Activated T-helper 1 cell treated with Interleukin-2 at 50 U/mL for 16 hours (primary cell): ENCODE results near the gene ANK2.
"Not testable (repeated sequence)": the region's sequence is repeated elsewhere in the genome, so short reads cannot be mapped to it uniquely, and the experiment has no call there.

Experiments used
- DNase-seq: peaks from one replicate; pipeline ENCODE4 v3.0.0-alpha.2; 2020; ENCODE audit warnings: low read depth

The ANK2 gene

DNA sequence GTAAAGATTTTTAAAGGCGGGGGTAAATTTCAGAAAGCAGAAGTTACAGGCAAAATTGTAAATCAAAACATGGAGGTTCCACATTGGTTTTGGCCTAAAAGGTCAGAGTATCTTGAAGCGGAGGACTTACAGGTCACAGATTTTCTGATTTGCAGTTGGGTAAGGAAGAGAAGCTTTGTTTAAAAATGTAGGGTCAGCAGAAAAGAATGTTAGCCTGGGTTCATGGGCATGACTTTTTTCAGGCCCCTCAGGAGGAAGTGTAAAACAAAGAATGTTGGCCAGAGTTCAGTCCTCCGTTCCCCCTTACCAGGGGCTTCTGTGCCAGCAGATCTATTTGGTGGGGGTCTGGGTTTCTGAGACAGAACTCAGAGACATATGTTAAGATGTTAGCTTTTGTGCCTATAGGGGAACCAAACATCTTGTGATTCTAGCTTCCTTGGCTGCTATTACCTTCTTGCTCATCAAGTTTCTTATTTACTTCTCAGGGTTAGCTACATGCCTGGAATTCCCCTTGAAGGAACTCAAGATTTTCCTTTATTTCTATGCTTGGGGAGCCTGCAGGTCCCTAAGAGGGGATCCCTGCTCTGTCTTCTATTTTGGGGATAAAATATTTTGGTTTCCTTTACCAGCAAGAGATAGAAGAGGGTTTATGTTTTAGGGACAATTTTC lies 160.3 kb downstream of the ANK2 start:
- no peak for DNase-seq

DNA sequence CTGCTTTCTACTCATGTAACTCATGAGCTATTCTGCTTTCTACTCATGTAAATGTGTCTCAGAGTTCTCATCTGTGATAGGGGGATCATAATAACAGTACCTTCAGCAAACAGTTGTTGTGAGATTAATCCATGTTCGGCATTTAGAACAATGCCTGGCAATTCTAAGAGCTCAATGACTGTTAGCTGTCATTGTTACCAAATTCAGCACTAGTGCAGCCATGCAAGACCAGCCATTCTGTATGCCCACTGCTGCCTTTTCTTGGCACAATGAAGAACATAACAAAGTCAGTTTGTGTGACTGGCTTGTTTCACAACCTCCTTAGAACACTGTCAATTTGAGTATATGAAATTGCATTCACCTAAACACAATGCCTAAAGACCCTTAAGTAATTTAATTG lies 163.2 kb downstream of the ANK2 start:
- no peak for DNase-seq

DNA sequence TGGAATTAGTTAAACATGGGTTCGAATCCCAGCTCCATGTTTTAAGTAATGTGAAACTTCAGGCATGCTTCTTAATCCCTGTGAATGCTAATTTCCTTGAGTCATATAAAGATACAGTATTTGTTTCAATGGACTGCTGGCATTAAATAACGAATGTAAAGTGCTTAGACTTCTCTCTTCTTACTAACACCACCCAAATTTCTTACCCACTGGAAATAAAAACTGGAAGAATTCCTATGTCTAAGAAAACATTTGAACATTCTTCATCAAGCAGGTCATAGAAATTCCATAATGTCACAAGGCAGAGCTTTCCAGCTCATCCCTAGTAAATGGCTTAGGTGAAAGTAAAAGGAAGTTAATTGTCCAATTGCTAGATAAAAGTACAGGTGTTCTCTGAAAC lies 172.5 kb downstream of the ANK2 start:
- DNase-seq, result no peak

DNA sequence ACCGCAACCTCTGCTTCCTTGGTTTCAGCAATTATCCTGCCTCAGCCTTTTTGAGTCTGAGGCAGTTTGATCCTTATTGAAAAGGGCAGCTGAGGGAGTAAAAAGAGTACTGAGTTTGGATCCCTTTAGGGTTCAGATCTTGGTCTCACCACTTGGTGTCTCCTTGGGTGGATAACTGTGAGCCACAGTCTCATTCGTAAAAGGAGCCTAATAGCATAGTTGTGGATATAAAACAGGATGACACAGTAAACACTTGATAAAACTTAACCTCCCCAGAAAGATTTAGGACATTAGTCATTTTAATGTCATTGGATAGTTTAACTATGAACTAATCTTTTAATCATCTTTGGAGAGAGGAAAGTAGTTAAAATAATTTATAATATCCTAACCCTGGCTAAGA lies 173.0 kb downstream of the ANK2 start:
- no peak for DNase-seq

DNA sequence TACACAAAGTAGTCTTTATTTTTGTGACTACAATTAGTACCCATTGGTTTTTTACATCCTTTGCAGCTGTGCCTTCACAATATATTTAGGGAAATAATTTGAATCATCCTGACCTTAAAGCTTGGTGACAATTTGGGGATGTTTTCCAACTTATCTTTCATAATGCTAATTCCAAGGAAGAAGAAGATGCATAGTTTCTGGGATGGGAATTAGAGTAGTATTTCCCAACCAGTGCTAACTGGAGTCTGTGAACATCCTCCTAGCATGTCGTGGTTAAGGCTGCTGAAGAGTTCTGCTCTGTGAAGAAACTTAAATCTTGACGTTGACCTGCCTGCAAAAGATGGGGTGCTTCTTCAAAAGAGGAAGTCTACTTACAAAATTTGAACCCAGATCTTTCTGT lies 173.5 kb downstream of the ANK2 start:
- DNase-seq, result no peak

DNA sequence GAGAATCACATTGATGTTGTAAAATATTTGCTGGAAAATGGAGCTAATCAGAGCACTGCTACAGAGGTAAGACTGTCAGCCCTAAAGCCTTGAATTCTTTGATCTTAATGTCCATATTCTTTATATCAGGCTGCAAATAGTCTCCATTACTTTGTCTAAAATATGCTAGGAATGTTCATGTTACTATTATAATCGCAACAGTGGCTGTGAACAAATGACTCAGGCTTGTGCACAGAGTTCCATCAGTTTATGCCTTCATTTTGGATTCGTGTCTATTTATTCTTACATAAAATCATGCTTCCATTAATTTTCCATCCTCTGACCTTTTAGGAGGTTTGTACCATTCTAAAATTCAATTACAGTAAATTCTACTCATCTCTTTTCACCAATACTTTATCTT lies 182.7 kb downstream of the ANK2 start:
- DNase-seq, result no peak

DNA sequence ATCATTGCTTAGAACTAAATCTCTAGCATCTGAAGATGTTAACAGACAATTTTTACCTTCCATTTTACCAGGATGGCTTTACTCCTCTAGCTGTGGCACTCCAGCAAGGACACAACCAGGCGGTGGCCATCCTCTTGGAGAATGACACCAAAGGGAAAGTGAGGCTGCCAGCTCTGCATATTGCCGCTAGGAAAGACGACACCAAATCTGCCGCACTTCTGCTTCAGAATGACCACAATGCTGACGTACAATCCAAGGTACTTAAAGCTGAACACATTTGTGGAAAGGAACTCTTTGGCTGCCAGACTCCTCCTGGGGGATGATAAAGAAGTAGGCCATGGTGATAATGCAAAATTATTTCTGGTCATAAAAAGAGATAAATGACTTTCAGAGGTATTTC lies 187.5 kb downstream of the ANK2 start:
- DNase-seq, result no peak

DNA sequence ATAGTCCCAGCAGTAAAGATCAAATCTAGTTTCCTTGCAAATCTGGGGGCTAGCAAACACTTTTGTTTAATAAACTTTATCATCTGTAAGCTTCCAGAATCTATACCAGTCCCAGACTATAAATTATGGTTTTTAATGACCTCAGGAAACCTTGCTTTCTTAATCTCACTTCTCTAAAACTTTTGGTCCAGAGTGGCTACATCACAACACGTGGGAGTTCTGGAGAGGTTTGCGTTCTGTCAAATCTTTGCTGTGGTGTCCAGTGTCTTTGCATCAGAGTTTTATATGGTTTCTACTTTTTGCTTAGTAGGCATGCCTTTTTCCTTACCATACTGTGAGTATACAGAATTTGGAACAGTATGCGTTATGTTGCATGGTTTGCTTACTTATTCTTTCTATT lies 193.9 kb downstream of the ANK2 start:
- DNase-seq, result no peak

DNA sequence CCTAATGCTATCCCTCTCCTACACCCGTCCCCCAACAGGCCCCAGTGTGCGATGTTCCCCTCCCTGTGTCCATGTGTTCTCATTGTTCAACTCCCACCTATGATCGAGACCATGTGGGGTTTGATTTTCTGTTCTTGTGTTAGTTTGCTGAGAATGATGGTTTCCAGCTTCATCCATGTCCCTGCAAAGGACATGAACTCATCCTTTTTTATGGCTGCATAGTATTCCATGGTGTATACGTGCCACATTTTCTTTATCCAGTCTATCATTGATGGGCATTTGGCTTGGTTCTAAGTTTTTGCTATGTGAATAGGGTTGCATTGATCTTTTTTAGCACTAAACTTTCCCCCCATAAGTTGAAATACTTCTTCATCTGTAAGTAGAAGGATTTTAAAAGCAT lies 195.3 kb downstream of the ANK2 start:
- DNase-seq, result not testable (repeated sequence)

DNA sequence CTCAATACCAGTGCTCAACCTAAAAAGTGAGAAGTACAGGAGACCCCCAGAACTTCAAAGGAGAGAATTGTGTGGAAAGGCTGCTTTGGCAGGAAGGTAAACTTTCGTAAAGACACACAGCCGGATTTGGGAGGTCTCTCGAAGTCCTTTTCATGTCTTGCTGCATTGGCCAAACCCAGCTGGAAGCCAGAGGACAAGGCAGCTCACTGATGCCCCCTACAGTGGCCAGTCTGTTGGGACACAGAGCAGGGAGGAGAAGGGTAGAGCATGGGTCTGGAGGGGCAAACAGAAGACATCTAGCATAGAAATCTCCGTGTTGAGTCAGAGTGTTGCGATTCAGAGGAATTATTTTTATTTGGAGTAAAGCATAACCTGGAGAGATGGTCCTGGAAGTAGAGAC lies 198.9 kb downstream of the ANK2 start:
- no peak for DNase-seq

DNA sequence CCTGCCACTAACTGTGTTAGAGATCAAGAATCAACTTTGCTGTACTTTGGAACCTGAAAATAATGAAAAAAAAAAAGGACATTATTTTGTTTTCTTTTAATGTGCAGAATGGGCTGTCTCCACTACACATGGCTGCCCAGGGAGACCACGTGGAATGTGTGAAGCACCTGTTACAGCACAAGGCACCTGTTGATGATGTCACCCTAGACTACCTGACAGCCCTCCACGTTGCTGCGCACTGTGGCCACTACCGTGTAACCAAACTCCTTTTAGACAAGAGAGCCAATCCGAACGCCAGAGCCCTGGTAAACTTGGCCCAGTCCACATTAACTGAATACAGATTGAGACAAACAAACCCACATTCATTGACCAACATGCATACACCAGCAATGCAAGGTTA lies 206.2 kb downstream of the ANK2 start:
- DNase-seq, result no peak

DNA sequence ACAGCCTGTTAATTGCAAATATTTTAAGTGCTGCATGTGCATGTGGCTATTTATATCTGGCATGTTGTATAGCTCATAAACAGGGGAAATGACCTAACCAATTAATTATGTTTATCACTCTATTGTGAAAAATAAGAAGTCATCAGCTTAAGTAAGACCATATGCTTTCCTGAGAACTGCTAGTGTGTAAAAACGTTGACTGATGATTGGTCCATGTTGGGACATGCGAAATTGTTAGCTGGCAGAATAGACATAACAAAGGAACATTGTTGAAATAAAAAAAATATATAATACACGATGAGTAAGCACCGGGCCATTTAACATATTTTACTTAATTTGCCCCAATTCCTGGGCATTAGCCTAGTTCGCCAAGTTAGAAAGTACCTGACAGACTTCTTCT lies 207.5 kb downstream of the ANK2 start:
- DNase-seq, result no peak

DNA sequence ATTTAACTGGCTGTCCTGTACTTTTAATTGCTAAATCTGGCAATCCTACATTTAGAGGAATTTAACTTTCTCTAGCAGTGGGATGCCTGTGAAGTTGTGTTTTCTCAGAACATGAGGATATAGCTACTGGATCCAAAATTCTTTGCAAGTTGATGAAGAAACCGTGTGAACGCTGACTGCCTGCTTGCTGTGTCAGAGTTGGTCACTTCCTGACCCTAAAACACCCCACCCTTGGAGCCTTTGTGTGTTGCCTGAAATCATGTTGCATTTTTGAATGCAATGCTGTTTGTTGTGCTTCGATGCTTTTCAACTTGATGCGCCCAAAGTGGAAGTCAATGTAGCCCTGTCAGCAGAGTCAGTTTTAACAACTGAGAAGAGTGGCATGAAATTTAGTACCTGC lies 211.2 kb downstream of the ANK2 start:
- DNase-seq, result no peak

DNA sequence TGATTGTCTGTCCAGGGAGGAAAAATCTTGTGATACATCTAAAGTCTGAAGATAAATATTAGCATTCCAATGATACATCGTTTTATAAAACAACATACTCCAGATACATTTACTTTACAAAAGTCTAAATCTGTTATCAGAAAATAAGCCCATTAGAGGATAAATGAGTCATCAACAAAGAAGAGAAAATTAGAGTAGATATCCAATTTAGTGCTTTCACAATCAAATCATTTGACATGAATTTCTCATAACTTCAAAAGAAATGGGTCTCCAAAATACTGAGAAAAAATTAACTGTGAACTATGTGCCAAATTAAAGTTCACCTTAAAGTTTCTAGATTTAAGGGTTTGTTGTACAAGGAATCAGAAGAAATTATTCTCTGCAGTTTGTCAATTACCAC lies 213.8 kb downstream of the ANK2 start:
- no peak for DNase-seq

DNA sequence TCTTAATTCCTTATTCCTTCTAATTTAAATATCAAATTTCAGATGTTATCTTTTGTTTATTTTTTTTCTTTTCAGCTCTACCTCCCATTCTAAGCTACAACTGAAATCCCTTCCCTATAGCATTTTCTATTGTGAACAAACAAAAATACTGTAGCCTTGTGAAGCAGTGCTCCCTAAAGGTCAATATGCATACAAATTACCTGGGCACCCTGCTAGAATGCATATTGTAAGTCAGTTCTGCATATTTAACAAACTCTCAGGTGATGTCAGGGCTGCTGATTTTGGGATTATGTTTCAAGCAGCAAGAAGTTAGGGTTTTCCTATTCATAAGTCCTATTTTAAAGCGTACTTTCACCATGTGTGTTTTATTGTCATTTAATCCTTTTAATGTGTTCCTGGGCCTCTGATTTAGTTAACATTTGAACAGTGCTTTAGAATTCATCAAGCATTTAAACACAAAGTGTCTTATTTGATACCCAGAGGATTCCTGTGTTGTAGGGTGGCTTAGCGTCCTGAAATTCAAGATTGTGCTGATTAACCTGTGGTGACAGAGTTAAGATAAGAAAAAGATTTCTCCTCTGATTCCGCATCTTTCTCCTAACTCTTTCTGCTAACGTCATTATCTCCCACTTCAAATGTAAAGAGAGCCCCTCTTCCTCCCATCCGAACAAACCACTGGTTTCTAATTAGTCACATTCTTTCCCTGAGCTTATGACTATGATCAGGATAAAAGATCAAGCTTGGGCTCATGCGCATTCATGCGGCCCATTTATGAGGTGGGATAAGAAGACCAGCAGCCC lies 221.3 kb downstream of the ANK2 start:
- no peak for DNase-seq

DNA sequence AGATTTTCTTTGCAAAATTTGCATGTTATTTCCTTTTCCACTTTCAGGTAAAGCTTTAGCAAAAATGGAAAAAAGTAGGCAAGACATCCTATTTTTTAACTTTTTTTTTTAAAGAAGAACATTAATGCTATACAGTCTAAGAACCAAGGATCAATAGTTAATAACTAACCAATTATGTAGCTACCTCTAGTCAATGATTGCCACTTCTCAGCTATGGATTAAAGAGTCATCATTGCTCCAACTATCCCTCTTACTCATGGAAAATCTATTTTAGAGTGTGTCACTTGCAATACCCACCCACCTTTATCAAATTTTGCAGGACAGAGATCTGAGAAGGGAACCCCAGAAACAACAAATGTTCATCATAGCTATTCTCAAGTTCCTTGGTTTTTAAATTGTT lies 223.1 kb downstream of the ANK2 start:
- DNase-seq, result no peak

DNA sequence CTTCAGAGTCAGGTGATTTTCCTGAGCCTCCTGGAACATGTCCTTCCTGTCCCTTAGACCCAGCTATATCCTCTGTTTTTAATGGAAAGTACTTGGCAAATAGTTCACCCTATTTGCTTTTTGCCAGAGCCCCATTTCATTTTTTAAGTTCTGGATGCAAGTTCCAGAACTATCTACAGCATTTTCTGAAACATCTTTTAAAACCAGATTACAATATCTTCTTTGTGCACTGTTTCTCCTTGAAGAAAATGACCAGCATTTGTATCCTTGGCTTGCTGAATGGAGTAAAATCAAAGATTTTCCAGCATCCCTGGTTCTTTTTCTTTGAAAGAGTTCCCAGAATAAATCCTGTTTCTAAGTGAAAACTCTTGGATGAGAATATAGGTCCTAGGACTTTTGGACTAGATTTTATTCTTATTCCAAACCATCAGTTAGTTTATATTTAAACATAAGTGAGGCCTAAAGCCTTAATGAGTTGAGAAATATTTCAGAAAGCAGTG lies 224.3 kb downstream of the ANK2 start:
- no peak for DNase-seq

DNA sequence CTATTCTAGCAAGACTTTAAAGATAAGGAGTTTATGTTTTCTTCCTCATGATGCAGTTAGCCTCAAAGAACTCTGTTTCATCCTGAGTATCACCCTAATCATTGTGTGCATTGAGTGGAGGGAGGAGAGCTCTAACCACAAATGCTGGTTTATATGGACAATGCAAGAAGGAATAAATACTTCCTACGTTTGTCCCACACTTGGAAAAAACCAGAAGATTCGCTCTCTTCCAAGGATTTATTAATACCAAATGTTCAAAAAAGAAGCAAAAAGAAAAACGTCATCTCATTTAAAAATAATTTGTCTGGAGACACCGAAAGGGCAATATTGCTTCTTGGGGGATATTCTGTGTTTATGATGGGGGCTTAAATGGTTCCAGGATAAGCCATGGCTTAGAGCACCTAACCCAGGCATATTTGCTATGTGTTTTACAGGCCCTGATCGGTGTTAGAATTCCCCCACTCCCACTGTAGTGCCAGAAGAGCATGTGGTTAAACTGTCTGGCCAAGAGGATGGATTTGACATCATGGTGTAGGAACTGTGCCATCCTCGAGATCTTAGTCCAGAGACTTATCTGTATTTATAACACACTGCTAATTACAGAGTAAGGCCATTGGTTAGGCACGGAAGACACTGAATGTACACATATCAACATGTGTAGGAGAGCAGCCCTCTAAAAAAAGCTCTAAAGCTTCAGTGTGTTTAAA lies 227.2 kb downstream of the ANK2 start:
- DNase-seq, result no peak

DNA sequence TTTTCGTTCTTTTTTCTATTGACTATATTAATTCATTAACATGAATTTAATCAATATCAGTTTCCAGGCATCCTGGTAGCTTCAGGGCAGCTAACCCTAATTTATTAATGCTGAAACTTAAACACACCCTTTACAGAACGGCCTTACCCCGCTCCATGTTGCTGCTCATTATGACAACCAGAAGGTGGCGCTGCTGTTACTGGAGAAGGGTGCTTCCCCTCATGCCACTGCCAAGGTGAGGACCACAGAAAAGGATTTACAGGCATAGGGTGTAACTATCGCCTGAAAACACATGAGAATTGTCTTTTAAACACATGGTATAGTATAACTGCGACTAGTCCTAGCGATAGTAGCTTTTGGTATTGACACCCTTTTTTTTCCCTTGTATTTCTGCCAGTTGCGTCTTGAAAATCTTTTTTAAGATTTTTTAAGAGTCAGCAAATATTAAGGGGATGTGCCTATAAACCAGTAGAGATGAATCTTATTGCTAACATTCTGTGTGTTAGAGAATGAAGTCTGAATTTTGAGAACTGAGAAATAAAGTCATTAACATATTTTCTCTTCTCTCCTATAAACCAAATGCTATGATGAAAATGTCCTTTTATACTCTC lies 229.0 kb downstream of the ANK2 start:
- peak; percentile 6 for DNase-seq

DNA sequence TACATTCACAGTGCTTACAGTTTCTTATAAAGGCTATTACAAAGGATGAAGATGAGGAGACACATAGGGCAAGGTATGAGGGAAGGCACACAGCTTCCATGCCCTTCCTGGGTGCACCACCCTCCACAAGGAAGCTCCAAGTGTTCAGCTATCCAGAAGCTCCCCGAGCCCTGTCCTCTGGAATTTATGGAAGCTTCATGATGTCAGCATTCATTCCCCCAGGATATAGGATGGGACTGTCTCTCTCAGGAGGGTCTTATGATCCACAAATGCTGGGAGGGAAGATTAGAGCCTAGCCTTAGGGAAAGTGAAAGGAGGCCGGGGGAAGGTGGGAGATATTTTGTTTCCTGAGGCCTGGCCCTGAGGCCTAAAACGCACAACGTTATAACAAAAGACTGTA lies 236.0 kb downstream of the ANK2 start:
- DNase-seq, result no peak

DNA sequence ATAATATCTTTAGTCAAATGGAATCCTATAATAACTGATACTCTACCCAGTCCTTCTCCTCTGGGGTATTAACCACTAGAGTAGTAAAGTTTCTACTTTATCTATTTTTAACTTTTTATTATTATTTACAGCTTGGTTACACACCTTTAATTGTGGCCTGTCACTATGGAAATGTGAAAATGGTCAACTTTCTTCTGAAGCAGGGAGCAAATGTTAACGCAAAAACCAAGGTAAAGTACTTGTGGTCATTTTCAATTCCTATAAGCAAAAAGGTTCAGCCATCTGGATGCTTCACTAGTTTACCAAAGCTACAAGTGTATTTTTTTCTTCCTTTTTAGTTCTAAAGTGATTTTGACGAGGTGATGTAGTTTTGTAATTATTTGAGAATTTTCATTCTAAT lies 238.8 kb downstream of the ANK2 start:
- DNase-seq, result no peak

DNA sequence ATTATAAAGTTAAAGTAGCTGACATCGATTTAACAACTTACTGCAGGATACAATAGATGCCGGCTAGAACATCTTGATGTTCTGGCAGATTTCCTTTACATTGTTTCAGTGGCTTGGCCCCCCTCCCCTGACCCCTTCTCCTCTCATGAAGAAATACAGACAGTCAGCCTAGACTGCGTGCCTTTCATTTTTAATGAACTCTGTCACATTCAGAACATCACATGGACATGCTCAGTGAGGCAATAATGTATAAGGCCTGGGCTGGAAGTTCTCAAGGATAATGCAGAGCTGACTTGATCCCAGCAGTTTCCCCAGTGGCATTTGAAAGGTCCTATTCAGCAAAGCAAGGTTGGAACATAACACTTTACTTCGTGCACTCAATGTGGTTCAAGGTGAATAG lies 239.2 kb downstream of the ANK2 start:
- DNase-seq, result no peak

DNA sequence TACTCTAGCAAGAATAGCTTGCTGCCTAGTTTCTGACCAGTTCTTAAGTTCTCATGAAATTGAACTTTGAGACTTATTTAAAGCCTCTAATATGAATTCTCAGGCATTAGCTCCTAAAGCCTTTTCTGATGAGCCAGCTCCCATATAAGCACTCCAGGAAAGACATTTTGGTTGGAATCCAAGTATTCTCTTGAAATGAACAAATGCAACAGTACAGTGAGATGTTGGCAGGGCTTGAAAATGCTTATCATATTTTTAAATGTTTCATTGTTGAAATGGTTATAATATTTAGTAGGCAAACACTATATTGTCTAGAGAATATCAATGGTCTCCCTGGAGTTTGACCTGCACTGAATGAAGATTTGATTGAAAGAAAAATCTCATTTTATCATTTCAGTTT lies 240.3 kb downstream of the ANK2 start:
- no peak for DNase-seq
